Activated naive CD4-positive, alpha-beta T cell treated with anti-CD3 and anti-CD28 coated beads for 36 hours (primary cell): ENCODE data around the gene SSH2. TPM values are rescaled to one million over a fixed set of nuclear protein-coding genes. Genes with fewer than 3 reads are reported as not detected.
"Not testable (repeated sequence)": the region's sequence is repeated elsewhere in the genome, so short reads cannot be mapped to it uniquely, and the experiment has no call there.

Experiments used
- CTCF ChIA-PET: fragments of 350-600 bp; sonication (Branson Sonifier 250); formaldehyde crosslinking; loops from one replicate; lab custom pipeline; 2021; ENCODE audit warnings: antibody characterized with exemption; lab: Charles Lee
- DNase-seq: peaks from one replicate; pipeline ENCODE4 v3.0.0-alpha.2; 2020
- H3K27ac Mint-ChIP-seq: one replicate; pipeline ENCODE4 v1.8.0; 2021; ENCODE audit warnings: mild to moderate bottlenecking, mixed read lengths
- H3K27me3 Mint-ChIP-seq: one replicate; pipeline ENCODE4 v1.8.0; 2021; ENCODE audit warnings: low read depth, mixed read lengths
- H3K36me3 Mint-ChIP-seq: one replicate; pipeline ENCODE4 v1.8.0; 2021; ENCODE audit warnings: low read depth, mixed read lengths
- H3K4me1 Mint-ChIP-seq: one replicate; pipeline ENCODE4 v1.8.0; 2021; ENCODE audit warnings: low read depth, mixed read lengths
- H3K4me3 Mint-ChIP-seq: one replicate; pipeline ENCODE4 v1.8.0; 2021; ENCODE audit warnings: mild to moderate bottlenecking, moderate library complexity, mixed read lengths
- H3K9me3 Mint-ChIP-seq: one replicate; pipeline ENCODE4 v1.8.0; 2021; ENCODE audit warnings: mixed read lengths
- intact Hi-C: fragments of 100-400 bp; cut with micrococcal nuclease; formaldehyde crosslinking; loops from one replicate; pipeline ENCODE4 v1.15.1; 2023
- total RNA-seq, 2 experiments: library from RNA; stranded (reverse); gene quantifications; one replicate each; pipeline ENCODE4 v1.2.3, GENCODE V29; 2021

Gene SSH2, protein sequence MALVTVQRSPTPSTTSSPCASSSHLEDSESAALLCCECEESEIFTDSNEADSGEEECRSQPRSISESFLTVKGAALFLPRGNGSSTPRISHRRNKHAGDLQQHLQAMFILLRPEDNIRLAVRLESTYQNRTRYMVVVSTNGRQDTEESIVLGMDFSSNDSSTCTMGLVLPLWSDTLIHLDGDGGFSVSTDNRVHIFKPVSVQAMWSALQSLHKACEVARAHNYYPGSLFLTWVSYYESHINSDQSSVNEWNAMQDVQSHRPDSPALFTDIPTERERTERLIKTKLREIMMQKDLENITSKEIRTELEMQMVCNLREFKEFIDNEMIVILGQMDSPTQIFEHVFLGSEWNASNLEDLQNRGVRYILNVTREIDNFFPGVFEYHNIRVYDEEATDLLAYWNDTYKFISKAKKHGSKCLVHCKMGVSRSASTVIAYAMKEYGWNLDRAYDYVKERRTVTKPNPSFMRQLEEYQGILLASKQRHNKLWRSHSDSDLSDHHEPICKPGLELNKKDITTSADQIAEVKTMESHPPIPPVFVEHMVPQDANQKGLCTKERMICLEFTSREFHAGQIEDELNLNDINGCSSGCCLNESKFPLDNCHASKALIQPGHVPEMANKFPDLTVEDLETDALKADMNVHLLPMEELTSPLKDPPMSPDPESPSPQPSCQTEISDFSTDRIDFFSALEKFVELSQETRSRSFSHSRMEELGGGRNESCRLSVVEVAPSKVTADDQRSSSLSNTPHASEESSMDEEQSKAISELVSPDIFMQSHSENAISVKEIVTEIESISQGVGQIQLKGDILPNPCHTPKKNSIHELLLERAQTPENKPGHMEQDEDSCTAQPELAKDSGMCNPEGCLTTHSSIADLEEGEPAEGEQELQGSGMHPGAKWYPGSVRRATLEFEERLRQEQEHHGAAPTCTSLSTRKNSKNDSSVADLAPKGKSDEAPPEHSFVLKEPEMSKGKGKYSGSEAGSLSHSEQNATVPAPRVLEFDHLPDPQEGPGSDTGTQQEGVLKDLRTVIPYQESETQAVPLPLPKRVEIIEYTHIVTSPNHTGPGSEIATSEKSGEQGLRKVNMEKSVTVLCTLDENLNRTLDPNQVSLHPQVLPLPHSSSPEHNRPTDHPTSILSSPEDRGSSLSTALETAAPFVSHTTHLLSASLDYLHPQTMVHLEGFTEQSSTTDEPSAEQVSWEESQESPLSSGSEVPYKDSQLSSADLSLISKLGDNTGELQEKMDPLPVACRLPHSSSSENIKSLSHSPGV (N-terminal part only)
- total RNA-seq = 10 to 100 TPM; 32.4 to 35.3 TPM

DNA sequence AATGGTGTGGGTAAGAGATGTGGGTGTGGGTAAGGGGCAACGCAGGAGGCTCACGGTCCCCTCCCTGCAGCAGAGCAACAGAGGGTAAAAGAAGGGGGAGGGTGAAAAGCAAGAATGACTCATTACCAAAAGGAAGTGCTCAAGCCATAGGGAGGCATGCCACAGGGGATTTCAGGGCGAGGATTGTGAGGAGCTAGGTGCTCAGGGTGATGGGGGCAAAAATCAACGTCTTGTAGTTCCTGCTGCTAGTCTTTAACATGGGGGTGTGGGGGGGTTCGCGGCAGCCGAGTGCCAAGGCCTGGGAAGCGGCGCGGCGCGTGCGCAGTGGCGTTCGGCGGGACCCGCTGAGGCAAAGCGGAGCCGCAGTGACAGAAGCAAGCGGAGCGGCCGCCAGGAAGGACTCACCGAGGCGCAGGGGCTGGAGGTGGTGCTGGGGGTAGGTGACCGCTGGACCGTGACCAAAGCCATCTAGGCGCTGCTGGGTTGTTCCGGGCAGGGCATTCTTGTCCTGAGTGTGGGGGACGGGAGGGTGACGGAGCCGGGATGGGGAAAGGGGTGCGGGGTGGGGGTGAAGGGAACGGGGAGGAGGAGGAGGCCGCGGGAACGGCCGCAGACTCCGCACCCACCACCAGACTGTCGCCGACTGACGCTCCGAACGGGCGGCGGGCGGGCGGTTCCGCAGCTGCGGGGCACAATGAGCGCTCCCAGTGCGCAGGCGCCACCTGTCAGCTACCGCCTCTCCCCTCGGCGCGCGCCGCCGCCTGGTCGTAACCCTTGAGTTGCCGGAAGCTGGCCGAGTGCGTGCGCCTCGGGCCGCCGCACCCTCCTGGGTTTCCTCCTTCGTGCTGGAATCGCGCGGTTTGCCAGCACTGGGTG lies at the start of gene SSH2:
TSS of gene SSH2 (minus strand) at position 696 of the 876 bp plus-strand sequence. CDS start at position 468, 228 bp downstream.
- no peaks in the 10 kb centered on the region for H3K27me3 Mint-ChIP-seq
- CTCF ChIA-PET = interaction anchor here (0.6 to 8.1 kb wide), 12 partner anchors 12 to 363 kb away, joined by 3 to 213 read pairs (median 14); partner anchors contain the start of gene ABHD15
- intact Hi-C loops = loop anchor here (1.0 to 5.0 kb wide), 3 partner anchors 93 to 362 kb away; partner anchors contain the start of genes ABHD15 and TP53I13
- H3K36me3 Mint-ChIP-seq = no peaks in the 10 kb centered on the region
- no peak within 1 kb of the TSS for H3K4me3 Mint-ChIP-seq
- peaks cover 24% of the 10 kb centered on the region for H3K4me1 Mint-ChIP-seq
- no peak within 1 kb of the TSS for H3K27ac Mint-ChIP-seq
- no peaks in the 10 kb centered on the region for H3K9me3 Mint-ChIP-seq
- peak; percentile 90 for DNase-seq

DNA sequence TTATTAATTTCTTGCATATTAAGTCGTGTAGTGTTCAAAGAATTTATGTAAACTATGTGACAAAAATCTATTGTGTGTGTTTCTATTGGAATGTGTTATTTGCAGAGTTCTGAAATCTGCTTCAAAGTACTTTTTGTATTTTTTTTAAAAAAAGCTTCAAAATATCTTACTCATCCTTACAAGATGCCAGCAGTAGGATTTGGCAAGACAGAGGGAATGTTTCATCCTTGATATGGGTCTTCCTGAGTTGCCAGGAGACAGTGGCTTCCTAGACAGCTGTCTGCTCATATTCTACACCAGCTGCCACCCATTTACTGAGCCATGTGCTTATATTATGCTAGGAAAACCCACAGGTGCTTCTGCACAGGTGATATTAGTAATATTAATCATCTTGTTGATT lies 47.8 kb upstream of the SSH2 start:
- Mint-ChIP-seq H3K36me3 (no peaks in the 10 kb centered on the region), H3K9me3 (no peaks in the 10 kb centered on the region), H3K4me3 (no peak overlapping the region), H3K27me3 (no peaks in the 10 kb centered on the region), H3K27ac (no peak overlapping the region), H3K4me1 (no peaks in the 10 kb centered on the region)
- DNase-seq = no peak
- CTCF ChIA-PET = no interaction called here
- intact Hi-C loops = no loop called here

DNA sequence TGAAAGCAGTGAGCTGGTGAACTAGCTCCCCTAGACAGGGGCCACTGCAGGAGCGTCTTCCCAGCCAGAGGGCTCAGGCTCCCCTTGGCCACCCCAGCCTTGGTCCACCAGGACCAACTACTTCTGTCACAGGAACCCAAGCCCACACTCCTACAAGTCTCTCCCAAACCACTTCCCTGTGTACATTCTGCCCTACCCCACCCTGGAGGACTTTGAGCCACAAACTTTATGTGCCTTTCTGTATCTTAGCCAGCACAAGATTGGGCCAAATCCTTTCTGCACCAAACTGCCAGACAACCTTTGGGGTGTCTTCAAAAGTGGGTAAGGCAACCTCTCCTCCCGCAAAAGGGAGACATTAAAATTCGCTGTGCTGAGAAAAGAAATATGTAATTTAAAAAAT lies 43.0 kb upstream of the SSH2 start:
- Mint-ChIP-seq H3K4me1 (no peaks in the 10 kb centered on the region), H3K9me3 (no peaks in the 10 kb centered on the region), H3K27me3 (no peaks in the 10 kb centered on the region), H3K36me3 (no peaks in the 10 kb centered on the region), H3K4me3 (no peak overlapping the region), H3K27ac (no peak overlapping the region)
- intact Hi-C loops = no loop called here
- no peak for DNase-seq
- CTCF ChIA-PET = no interaction called here

DNA sequence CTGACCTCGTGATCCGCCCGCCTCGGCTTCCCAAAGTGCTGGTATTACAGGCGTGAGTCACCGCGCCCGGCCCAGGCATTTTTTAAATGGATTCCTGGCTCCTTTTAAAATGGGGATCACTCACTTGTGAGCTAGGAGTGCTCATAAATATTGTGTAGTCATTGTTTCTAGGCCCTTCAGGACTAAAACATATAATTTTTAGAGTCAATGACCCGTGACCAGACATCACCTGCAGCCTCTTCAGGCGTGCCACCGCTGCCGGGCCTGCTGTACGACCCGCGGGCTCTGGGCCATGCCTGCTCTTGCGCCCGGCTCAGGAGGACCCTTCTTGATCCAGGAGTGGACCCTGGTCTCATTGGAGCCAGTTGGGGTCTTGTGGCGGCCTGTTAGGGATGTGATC lies 42.2 kb upstream of the SSH2 start:
- CTCF ChIA-PET = no interaction called here
- intact Hi-C loops = no loop called here
- Mint-ChIP-seq H3K4me3 (no peak overlapping the region), H3K27me3 (no peaks in the 10 kb centered on the region), H3K27ac (no peak overlapping the region), H3K9me3 (no peaks in the 10 kb centered on the region), H3K36me3 (no peaks in the 10 kb centered on the region), H3K4me1 (no peaks in the 10 kb centered on the region)
- no peak for DNase-seq

DNA sequence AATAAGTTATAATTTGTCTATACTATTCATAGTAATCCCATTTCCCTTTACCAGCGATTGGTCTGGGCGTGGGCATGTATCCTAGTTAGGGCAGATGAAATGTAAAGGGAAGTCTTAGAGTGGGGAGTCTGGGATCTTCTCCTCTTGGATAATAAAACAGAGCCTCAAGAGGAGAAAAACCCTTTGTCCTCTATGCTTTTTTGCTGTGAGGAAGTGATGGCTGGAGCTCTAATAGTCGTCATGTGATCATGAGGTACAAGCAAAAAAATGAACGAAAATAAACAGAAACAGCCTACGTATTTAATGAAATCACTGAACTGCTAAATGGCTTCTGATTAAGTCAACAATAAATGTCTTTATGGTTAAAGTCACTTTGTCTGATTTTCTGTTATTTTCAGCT lies 38.2 kb upstream of the SSH2 start:
- Mint-ChIP-seq H3K27ac (no peak overlapping the region), H3K36me3 (no peaks in the 10 kb centered on the region), H3K4me3 (no peak overlapping the region), H3K9me3 (peaks cover 5% of the 10 kb centered on the region), H3K27me3 (no peaks in the 10 kb centered on the region), H3K4me1 (no peaks in the 10 kb centered on the region)
- no peak for DNase-seq
- CTCF ChIA-PET = no interaction called here
- intact Hi-C loops = no loop called here

DNA sequence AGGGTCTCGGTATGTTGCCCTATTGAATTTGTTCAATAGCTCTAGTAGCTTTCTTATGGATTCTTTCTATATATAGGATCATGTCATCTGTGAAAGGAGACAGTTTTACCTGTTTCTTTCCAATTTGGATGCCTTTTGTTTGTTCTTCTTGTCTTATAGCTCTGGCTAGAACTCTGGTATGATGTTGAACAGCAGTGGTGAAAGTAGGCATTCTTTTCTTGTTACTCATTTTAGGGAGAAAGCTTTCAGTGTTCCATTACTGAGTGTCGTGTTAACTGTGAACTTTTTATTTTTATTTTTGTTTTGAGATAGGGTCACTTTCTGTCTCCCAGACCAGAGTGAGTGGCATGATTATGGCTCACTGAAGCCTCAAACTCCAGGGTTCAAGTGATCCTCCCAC lies 32.6 kb upstream of the SSH2 start:
- H3K9me3 Mint-ChIP-seq = peaks cover 5% of the 10 kb centered on the region
- no peak for DNase-seq
- no peaks in the 10 kb centered on the region for H3K4me1 Mint-ChIP-seq
- no peaks in the 10 kb centered on the region for H3K36me3 Mint-ChIP-seq
- H3K27me3 Mint-ChIP-seq = no peaks in the 10 kb centered on the region
- no peak overlapping the region for H3K4me3 Mint-ChIP-seq
- H3K27ac Mint-ChIP-seq = no peak overlapping the region
- CTCF ChIA-PET = interaction anchor here (0.9 kb wide), 1 partner anchor 59 kb away, joined by 3 read pairs; no protein-coding TSS in a partner anchor
- intact Hi-C loops = no loop called here

DNA sequence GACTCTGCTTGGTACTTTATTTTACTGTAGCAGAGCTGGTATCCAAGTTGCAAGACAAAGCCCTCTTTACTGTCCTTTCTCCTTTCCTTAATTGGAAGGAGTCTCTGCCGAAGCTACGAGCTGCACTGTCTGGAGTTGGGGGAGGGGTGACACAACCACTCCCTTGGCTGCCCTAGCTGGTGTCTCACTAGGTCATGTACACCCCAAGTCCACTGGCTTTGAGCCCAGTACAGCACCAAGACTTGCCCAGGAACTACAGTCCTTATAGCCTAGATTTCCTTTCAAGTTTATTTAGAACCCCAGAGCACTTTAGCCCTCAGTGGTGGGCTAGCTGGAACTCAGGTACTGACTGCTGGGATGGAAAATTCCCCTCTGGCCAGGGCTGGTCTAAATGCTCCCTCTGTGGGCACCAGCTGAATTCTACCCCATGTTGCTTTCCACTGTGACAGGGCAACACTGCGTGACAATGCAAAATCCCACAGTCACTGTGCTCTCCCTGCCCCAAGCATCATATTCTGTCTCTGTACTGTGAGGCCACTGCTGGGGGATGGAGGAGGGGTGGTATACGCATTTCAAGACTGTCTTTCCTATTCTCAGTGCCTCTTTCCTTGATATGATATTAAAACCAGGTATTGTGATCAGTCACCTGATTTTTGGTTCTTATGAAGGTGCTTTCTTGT lies 29.8 kb upstream of the SSH2 start:
- Mint-ChIP-seq H3K4me1 (no peaks in the 10 kb centered on the region), H3K36me3 (no peaks in the 10 kb centered on the region), H3K27ac (no peak overlapping the region), H3K9me3 (peaks cover 9% of the 10 kb centered on the region), H3K27me3 (no peaks in the 10 kb centered on the region), H3K4me3 (no peak overlapping the region)
- no peak for DNase-seq
- intact Hi-C loops = no loop called here
- CTCF ChIA-PET = interaction anchor here (0.6 kb wide), 2 partner anchors 18 to 152 kb away, joined by 3 to 5 read pairs; partner anchors contain the start of gene EFCAB5

DNA sequence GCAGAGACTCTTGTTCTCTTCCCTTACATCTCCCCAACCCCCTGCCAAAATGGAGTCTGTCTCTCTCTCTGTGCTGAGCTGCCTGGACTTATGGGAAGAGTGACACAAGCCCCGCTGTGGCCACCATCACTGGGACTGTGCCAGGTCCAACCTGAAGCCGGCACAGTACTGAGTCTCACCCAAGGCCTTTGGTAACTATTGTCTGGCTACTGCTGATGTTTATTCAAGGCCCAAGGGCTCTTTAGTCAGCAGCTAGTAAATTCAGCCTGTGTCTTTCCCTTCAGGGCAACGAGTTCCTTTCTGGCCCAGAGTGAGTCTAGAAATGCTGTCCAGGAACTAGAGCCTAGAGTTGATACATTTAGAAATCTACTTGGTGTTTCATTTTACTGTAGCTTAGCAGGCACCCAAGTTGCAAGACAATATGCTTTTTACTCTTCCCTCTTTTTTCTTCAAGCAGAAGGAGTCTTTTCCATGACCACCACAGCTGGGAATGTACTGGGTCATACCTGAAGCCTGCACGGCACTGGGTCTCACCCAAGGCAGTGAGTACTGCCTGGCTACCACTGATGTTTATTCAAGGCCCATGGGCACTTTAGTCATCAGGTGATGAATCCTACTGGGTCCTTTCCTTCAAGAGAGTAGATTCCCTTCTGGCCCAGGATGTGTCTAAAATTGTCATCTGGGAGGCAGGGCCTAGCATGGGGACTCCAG lies 29.1 kb upstream of the SSH2 start:
- Mint-ChIP-seq H3K4me3 (no peak overlapping the region), H3K36me3 (no peaks in the 10 kb centered on the region), H3K9me3 (peaks cover 10% of the 10 kb centered on the region), H3K4me1 (no peaks in the 10 kb centered on the region), H3K27ac (no peak overlapping the region), H3K27me3 (no peaks in the 10 kb centered on the region)
- CTCF ChIA-PET = interaction anchor here (0.6 kb wide), 2 partner anchors 18 to 152 kb away, joined by 3 to 5 read pairs; partner anchors contain the start of gene EFCAB5
- DNase-seq = no peak
- intact Hi-C loops = no loop called here

DNA sequence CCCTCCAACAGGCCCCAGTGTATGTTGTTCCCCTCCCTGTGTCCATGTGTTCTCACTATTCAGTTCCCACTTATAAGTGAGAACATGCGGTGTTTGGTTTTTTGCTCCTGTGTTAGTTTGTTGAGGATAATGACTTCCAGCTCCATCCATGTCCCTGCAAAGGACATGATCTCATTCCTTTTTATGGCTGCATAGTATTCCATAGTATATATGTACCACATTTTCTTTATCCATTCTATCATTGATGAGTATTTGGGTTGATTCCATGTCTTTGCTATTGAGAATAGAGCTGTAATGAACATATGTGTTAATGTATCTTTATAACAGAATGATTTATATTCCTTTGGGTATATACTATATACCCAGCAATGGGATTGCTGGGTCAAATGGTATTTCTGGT lies 27.5 kb upstream of the SSH2 start:
- CTCF ChIA-PET, intact Hi-C loops, H3K36me3 Mint-ChIP-seq, H3K4me3 Mint-ChIP-seq, H3K27ac Mint-ChIP-seq, H3K27me3 Mint-ChIP-seq, DNase-seq, H3K4me1 Mint-ChIP-seq: not testable (repeated sequence)
- peaks cover 12% of the 10 kb centered on the region for H3K9me3 Mint-ChIP-seq

DNA sequence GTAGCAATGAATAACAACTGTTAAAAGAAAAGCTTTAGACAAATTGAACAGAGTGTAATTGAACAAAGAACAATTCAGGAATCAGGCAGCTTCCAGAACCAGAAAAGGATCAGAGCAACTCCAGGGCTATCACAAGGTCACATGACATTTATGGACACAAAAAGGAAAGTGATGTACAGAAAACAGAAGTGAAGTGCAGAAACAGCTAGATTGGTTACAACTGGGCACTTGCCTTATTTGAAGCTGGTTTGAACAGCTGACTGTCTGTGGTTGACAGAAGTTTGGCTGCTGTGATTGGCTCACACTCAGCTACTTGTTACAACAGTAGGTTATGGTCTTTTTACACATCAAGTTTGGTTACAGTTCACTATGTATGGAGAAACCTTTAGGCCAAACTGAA lies 26.2 kb upstream of the SSH2 start:
- no peak for DNase-seq
- CTCF ChIA-PET = interaction anchor here (0.6 to 1.9 kb wide), 5 partner anchors 8 to 149 kb away, joined by 3 to 13 read pairs (median 3); partner anchors contain the start of gene SSH2
- Mint-ChIP-seq H3K4me1 (no peaks in the 10 kb centered on the region), H3K4me3 (no peak overlapping the region), H3K27ac (no peak overlapping the region), H3K27me3 (no peaks in the 10 kb centered on the region), H3K9me3 (peaks cover 12% of the 10 kb centered on the region), H3K36me3 (peaks cover 4% of the 10 kb centered on the region)
- intact Hi-C loops = no loop called here
